HL-60 (cell line): ENCODE measurements around the gene NTRK2.

Experiments
- GABPA ChIP-seq: IDR thresholded peaks from 2 replicates; pipeline ENCODE4 v1.6.1; 2012; ENCODE audit warnings: low read depth
- POLR2AphosphoS5 ChIP-seq: IDR thresholded peaks from 2 replicates; pipeline ENCODE4 v1.6.1; 2012; ENCODE audit warnings: low read depth
- REST ChIP-seq: IDR thresholded peaks from 2 replicates; pipeline ENCODE4 v1.6.1; 2012; ENCODE audit warnings: low read depth; ENCODE audit not compliant: insufficient replicate concordance
- SPI1 ChIP-seq: IDR thresholded peaks from 2 replicates; pipeline ENCODE4 v1.6.1; 2012; ENCODE audit warnings: low read depth, mild to moderate bottlenecking, borderline replicate concordance
- TF ChIP-seq, protein P1 (sequence below): IDR thresholded peaks from one replicate; pipeline ENCODE4 v1.5.1; 2011; ENCODE audit warnings: low read length, control low read depth, inconsistent platforms; ENCODE audit not compliant: insufficient read depth

GRCh38 chr9:84928419-84928818 lies 258.9 kb downstream of the NTRK2 start:
- TF ChIP-seq, protein P1, sequence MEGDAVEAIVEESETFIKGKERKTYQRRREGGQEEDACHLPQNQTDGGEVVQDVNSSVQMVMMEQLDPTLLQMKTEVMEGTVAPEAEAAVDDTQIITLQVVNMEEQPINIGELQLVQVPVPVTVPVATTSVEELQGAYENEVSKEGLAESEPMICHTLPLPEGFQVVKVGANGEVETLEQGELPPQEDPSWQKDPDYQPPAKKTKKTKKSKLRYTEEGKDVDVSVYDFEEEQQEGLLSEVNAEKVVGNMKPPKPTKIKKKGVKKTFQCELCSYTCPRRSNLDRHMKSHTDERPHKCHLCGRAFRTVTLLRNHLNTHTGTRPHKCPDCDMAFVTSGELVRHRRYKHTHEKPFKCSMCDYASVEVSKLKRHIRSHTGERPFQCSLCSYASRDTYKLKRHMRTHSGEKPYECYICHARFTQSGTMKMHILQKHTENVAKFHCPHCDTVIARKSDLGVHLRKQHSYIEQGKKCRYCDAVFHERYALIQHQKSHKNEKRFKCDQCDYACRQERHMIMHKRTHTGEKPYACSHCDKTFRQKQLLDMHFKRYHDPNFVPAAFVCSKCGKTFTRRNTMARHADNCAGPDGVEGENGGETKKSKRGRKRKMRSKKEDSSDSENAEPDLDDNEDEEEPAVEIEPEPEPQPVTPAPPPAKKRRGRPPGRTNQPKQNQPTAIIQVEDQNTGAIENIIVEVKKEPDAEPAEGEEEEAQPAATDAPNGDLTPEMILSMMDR: no peak
- TF ChIP-seq POLR2AphosphoS5 (no peak), SPI1 (no peak), GABPA (no peak), REST (no peak)
